DND-41 (cell line): ENCODE results near the gene CCDC116.

Source experiments
- ATAC-seq: fragments of 200-7000 bp; cut with Tn5 transposase; 3 replicates; pipeline ENCODE4 v1.9.1; 2021; ENCODE audit warnings: low read depth; ENCODE audit not compliant: insufficient read depth
- DNase-seq: peaks from one replicate; pipeline ENCODE4 v3.0.0-alpha.2; 2020
- H2AFZ ChIP-seq: 2 replicates; pipeline ENCODE4 v1.6.0; 2012; ENCODE audit warnings: low read depth, low read length
- H3K27ac ChIP-seq: 2 replicates; pipeline ENCODE4 v1.5.1; 2012; ENCODE audit warnings: low read length, inconsistent platforms
- H3K27me3 ChIP-seq: fragments of 200-600 bp; sonication (generic); 2 replicates; pipeline ENCODE4 v1.6.0; 2012; ENCODE audit warnings: low read length, mild to moderate bottlenecking, inconsistent platforms; ENCODE audit not compliant: insufficient read depth, poor library complexity
- H3K36me3 ChIP-seq: 2 replicates; pipeline ENCODE4 v1.5.1; 2012; ENCODE audit warnings: low read length, inconsistent platforms; ENCODE audit not compliant: insufficient read depth
- H3K4me1 ChIP-seq: 2 replicates; pipeline ENCODE4 v1.5.1; 2012; ENCODE audit warnings: mild to moderate bottlenecking, low read length; ENCODE audit not compliant: insufficient read depth
- H3K4me2 ChIP-seq: 2 replicates; pipeline ENCODE4 v1.6.0; 2012; ENCODE audit warnings: mild to moderate bottlenecking, moderate library complexity, low read length, inconsistent platforms; ENCODE audit not compliant: insufficient read depth
- H3K4me3 ChIP-seq, 2 experiments: fragments of 200-600 bp in 1 of 2; shearing (Covaris generic) in 1 of 2; 2 replicates each; pipeline ENCODE4 v1.5.1; 2012 to 2016; ENCODE audit warnings: inconsistent platforms in 2 of 2, low read length in 2 of 2, mild to moderate bottlenecking in 2 of 2, low read depth in 1 of 2, moderate library complexity in 1 of 2
- H3K79me2 ChIP-seq: 2 replicates; pipeline ENCODE4 v1.6.0; 2012; ENCODE audit warnings: low read length, inconsistent platforms; ENCODE audit not compliant: insufficient read depth
- H3K9ac ChIP-seq: 2 replicates; pipeline ENCODE4 v1.6.0; 2012; ENCODE audit warnings: low read depth, mild to moderate bottlenecking, inconsistent platforms, low read length, moderate library complexity
- H3K9me3 ChIP-seq: 2 replicates; pipeline ENCODE4 v1.5.1; 2012; ENCODE audit warnings: low read length, moderate library complexity, mild to moderate bottlenecking, inconsistent platforms; ENCODE audit not compliant: insufficient read depth, severe bottlenecking
- H4K20me1 ChIP-seq: 2 replicates; pipeline ENCODE4 v1.6.0; 2012; ENCODE audit warnings: low read length; ENCODE audit not compliant: insufficient read depth
- EZH2 ChIP-seq: IDR thresholded peaks from 3 replicates; pipeline ENCODE4 v1.6.1; 2012; ENCODE audit warnings: borderline replicate concordance, low read depth, mild to moderate bottlenecking, moderate library complexity, low read length, inconsistent platforms; ENCODE audit not compliant: severe bottlenecking
- TF ChIP-seq, protein P1 (sequence below): IDR thresholded peaks from 2 replicates; pipeline ENCODE4 v1.5.1; 2012; ENCODE audit warnings: borderline replicate concordance, low read length, moderate library complexity, mild to moderate bottlenecking; ENCODE audit not compliant: poor library complexity, severe bottlenecking; ENCODE audit errors: extremely low read depth

CCDC116 gene

GRCh38 chr22:21685164-21685513, 52.6 kb downstream of the CCDC116 start:
- no peak overlapping the region for H3K9ac ChIP-seq
- no peak overlapping the region for H3K27ac ChIP-seq
- peaks cover 76% of the 10 kb centered on the region for H3K36me3 ChIP-seq
- ATAC-seq: no peak
- no peaks in the 10 kb centered on the region for H3K79me2 ChIP-seq
- no peaks in the 10 kb centered on the region for H3K27me3 ChIP-seq
- no peak for DNase-seq
- H3K4me2 ChIP-seq: no peak overlapping the region
- peaks cover 3% of the 10 kb centered on the region; the same call in 1 of the 2 replicates for H4K20me1 ChIP-seq
- H3K4me1 ChIP-seq: no peaks in the 10 kb centered on the region
- TF ChIP-seq EZH2: no peak
- TF ChIP-seq, protein P1, sequence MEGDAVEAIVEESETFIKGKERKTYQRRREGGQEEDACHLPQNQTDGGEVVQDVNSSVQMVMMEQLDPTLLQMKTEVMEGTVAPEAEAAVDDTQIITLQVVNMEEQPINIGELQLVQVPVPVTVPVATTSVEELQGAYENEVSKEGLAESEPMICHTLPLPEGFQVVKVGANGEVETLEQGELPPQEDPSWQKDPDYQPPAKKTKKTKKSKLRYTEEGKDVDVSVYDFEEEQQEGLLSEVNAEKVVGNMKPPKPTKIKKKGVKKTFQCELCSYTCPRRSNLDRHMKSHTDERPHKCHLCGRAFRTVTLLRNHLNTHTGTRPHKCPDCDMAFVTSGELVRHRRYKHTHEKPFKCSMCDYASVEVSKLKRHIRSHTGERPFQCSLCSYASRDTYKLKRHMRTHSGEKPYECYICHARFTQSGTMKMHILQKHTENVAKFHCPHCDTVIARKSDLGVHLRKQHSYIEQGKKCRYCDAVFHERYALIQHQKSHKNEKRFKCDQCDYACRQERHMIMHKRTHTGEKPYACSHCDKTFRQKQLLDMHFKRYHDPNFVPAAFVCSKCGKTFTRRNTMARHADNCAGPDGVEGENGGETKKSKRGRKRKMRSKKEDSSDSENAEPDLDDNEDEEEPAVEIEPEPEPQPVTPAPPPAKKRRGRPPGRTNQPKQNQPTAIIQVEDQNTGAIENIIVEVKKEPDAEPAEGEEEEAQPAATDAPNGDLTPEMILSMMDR: no peak
- H2AFZ ChIP-seq: no peak overlapping the region
- H3K9me3 ChIP-seq: no peaks in the 10 kb centered on the region
- no peak overlapping the region for H3K4me3 ChIP-seq

DNA sequence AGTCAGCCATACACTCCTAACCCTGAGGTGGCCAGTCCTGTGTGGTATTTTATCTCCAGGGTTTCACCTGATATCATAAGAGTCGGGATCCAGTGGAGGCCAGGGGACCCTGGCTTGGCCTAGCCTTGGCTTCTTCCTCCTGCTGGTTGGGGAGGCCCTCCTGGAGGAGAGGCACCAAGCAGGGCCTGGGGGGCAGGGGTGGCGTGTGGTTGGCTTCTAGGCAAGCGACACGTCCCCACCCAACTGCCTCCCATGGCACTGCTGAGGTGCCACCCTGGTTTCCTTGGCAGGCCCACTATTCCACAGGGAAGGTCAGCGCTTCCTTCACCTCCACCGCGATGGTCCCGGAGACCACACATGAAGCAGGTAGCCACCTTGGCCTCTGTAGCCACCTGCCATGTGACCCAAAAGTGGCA, 53.6 kb downstream of the CCDC116 start:
- no peak overlapping the region for H3K4me2 ChIP-seq
- no peak for DNase-seq
- no peak overlapping the region for H3K9ac ChIP-seq
- H3K36me3 ChIP-seq: peaks cover 70% of the 10 kb centered on the region
- H2AFZ ChIP-seq: no peak overlapping the region
- no peaks in the 10 kb centered on the region for H3K9me3 ChIP-seq
- H3K79me2 ChIP-seq: no peaks in the 10 kb centered on the region
- peaks cover 3% of the 10 kb centered on the region; the same call in 1 of the 2 replicates for H4K20me1 ChIP-seq
- no peaks in the 10 kb centered on the region for H3K27me3 ChIP-seq
- H3K27ac ChIP-seq: no peak overlapping the region
- no peak for ATAC-seq
- H3K4me3 ChIP-seq: no peak overlapping the region
- no peaks in the 10 kb centered on the region for H3K4me1 ChIP-seq
- TF ChIP-seq, protein P1: no peak
- no peak for TF ChIP-seq EZH2
